HG03439 (cell line): ENCODE results near the gene LCN10.

Experiments used
- ATAC-seq: cut with Tn5 transposase; IDR thresholded peaks from one replicate; pipeline ENCODE4 v1.9.1; 2021; ENCODE audit warnings: mild to moderate bottlenecking, moderate library complexity; ENCODE audit not compliant: unreplicated experiment

The LCN10 gene

DNA sequence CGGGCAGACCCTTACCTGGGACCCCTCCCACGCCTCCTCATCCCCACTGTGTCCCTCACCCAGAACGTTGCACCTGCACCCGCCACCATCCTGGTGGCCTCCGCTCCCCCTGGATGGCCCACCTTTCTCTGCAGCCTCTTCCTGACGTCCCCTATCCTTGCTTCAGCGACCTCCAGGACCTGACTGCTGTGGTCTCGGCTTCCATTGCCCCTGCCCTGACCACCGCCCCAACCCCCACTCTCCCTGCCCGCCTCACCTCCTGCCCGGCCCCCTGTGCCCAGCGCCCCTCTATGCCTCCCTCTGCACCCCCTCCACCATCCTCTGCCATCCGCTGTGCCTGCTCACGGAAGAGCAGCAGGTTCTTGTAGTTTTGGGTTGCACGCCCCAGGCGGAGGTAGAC, 2.2 kb downstream of the LCN10 start:
- no peak for ATAC-seq

DNA sequence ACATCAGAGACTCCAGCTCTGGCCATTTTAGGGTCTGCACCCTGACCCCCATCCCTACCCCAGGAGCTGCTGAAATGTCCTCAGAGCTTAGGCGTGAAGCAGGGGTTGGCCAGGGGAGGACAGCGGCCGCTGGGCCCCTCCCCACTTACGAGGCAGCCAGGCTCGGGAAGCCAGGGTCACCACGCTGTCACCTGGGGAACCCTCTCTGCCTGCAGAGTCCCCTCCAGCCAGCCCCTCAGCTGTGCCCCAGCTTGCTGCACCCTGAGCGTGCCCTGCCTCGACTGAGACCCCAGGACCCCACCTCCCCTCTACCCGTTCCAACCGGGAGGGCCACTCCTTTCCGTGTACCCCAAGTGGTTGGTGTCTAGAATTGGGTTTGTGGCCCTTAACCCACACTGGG, 2.7 kb downstream of the LCN10 start:
- ATAC-seq, result no peak

DNA sequence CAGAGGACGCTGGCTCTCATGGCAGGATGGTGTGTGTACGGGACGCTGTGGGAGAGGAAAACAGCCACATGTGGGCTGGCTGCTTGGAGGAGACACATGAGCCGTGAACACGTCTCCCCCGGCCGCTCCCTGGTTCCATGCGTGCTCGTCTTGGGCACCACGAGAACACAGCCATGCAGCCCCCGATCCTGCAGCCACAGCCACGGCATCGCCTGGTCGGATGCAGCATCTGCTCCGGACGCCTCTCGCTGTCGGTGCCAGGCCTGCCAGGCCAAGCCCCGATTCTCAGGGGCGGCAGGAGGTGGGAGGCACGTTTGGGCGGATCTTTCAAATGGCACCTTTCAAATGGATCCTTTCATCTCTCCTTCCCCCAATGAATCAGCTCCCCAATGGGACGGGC, 3.2 kb downstream of the LCN10 start:
- no peak for ATAC-seq

DNA sequence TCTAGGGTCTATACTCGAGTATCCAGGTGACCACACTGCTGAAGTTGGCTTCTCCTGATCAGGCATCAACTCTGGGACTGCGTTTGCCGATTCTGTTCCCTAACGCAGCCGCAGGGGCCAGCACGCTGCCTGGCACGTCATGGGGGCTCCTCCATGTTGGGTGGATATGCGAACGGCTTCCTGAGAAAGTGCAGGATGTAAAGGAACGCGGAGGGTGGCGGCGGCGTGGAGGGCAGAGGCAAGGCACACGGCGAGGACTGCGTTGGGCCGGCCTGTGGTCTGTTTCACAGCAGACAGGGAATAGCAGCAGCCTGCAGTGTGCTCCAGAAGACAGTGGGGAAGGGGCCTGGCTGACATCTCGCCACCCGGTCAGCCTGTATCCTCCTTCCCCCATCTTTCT, 3.8 kb downstream of the LCN10 start:
- ATAC-seq, result no peak

DNA sequence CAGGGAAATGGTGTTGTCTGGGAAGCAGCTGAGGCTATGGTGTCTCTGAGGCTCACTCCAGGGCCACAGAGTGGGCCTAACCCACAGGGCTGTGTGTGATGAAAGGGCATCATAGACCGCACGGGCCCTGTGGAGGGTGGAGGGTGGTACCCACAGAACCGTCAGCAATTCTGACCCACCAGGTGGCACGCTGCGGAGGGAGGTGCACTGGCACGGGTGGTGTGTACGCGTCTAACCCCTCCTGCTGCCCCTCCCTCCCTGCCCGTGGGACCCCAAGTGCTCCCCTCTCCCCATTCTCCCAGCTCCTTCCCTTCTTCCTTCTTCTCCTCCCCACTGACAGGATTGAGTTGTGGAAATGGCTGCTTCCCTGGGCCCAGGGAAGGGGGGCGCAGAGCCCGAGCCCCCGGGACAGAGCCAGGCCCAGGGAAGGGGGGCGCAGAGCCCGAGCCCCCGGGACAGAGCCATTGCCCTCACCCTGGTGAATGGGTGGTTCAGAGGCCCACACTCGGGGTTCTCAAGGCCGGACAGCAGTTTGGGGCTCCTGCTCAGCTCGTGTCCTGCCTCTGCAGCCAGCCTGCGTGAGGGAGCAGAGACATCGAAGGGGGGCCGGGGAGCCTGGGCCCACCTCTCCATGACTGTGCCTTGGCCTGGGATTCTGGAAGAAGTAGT, 6.8 kb downstream of the LCN10 start:
- ATAC-seq, result no peak

DNA sequence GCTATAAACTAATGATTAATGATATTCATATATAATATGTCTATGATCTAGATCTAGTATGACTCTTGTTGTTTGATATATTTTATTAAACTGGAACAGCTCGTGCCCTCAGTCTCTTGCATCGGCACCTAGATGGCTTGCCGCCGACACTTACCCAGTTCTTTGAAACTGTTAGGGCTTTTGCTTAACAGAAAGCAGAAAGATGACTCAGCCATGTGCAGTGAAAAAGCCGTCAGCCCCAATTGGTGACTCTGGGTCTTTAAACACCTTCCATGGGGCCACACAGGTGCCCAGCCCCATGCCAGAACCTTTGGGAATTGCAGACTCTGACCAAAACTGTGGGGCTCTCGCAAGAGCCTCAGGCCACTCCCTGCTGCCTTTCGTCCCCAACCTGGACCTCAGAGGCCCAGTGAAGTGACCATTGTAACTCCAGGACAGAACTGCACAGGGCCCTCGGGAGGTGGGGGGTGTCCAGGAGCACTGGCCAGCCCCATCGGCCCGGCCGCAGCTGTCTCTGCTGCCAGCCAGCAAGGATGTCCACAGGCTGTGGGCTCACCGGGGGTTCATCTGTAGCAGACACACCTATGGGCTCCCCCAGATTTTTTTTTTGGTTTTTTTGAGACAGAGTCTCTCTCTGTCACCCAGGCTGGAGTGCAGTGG, 7.8 kb downstream of the LCN10 start:
- ATAC-seq, result no peak

DNA sequence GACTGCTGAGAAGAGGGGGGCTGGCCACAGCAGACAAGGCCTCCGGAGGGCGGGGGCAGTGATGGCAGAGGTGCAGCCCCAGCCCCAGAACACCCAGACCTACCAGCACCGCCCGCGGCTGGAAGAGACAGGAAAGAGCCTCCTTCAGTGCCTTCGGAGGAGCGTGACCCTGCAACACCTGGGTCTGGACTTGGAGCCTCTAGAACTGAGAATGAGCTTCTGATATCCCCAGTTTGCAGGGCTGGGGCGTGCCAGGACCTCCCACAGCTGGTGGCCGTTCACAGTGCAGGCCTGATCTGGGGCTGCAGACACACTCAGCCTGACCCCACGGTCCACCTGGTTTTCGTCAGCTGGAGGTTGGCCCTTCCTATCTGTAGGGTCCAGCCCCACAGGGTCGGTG, 9.1 kb downstream of the LCN10 start:
- ATAC-seq, result no peak

DNA sequence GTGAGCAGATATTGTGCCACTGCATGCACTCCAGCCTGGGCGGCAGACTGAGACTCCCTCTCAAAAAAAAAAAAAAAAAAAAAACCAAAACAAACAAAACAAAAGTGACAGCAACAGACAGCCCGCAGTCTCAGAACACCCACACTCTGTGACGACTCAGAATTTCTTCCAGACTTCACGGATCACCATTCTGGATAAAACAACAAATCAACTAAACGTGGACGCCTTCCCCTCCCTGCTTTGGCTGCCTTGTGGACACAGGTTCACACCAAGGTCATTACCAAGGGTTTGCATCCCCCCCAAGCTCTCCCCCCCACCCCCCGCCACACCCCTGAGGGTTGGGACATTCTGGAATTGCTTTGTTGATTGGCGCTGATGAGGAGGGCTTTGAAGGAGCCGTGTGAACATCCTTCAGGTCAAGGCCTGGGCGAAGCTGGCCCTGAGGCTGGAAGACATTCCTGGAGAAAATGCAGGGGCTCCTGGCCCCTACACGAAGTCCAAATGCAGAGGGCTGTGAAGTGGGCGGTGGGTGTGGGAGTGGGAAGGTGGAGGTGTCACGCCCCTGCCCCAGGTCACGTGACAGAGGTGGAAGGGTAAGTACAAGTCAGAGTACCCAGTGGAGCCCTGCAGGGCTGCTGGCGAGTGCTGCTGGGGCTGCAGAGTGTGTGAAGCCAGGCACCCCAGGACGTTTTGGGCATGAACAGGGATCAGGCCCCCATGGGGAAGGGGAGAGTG, 10.1 kb downstream of the LCN10 start:
- ATAC-seq, result no peak

DNA sequence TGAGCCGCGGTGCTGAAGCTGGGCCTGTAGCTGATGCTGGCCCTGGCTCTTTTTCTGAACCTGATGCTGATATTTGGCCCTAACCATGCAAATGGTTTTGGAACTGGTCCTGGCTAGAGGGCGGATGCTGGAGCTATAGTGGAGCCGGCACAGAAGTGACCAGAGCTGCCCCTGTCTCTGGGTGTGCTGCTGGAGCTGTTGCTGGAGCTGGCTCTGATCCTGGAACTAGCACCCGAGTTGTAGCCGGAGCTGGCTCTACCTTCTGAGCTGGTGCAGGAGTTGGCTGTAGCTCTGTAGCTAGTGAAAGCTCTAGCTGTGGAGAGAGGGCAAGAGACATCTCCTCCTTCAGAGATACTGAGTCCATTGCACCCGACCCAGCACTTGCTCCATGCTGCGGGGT, 12.8 kb downstream of the LCN10 start:
- no peak for ATAC-seq

DNA sequence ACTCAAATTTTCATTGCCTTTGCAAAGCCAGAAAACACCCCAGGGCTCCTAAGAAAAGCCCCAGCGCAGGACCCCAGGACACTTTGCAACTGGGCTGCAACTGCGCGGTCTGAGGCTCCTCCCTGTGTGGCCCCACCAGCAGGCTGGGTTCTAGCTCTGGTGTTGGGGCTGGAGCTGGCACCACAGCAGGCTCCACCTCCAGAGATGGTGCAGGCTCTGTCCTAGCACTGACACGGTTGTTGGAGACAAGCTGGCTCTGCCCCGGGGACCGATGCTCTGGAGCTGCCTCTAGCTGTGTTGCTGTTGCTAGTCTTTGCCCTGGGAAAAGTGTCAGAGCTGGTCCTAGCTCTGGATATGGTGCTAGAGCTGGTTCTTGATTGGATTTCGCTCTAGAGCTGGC, 13.6 kb downstream of the LCN10 start:
- no peak for ATAC-seq

DNA sequence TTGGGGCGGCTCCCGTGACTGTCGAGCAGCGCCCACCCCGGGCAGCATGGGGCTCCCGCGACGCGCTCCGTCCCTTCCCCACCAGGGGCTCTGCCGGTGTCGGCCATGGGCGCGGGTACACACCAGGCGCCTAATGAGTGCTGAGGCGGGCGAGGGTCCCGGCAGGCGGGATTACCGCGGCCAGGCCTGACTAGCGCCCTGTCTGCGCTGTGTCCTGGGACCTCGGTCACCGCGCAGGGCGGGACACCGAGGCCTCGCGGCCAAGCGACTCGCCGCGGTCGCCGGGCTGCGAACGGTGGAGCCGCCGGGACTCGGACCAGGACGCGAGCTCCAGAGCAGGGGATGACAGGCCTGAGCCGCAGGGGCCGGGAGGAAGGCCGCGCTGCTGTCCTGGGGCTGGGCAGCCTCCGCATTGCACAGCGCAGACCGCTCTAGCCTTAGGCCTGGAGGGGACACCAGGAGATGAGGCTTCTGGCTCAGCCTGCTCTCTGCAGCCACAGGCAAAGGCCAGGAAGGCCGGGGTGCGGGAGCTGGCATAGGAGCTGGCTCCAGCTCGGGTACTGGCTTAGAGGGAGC, 14.1 kb downstream of the LCN10 start:
- ATAC-seq, result peak; percentile 11

DNA sequence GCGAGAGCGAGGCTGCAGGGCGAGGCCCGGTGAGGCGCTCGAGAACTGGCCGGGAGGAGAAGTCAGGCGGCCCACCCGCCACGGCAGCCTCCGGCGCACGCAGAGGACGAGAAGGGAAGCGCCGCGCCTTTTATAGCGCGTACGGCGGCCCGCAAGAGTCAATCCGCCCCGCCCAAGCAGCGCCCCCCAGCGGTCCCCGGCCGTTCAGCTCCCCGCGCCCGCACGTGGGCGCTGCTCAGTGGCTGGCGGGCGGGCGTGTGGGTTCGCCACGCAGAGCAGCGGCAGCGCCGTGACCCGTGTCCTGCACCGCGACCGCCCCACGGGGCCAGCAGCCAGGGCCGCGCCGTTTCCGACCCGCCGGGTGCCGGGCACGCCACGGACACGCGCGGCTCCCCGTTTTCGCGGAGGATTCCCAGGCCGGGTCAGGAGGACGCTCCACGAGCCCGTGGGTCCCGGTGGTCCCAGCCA, 14.6 kb downstream of the LCN10 start:
- peak; percentile 64 for ATAC-seq

DNA sequence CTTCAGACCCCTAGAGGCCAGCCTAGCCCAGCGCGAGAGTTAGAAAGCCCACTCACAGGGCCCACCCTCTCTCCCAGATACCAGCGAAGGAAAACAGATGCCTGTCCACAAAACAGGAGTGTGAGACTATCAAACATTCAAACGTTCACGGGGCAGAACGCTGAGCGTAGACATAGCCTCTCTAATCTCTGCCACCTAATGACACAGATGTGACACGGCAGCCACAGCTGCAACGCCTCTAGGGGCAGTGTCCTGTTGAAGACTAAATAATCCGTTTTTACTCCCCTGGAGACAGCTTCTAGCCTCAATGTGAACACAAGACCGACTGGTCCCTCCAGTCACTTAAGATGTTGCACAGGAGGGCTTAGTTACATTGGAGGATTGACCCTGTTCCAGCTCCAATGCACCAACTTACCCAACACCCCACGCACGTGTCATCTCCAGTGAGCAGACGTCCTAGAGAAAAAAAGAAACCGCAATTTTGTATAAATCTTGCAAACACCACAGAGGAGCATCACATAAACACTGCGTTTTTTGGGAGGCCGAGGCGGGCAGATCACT, 16.0 kb downstream of the LCN10 start:
- no peak for ATAC-seq

DNA sequence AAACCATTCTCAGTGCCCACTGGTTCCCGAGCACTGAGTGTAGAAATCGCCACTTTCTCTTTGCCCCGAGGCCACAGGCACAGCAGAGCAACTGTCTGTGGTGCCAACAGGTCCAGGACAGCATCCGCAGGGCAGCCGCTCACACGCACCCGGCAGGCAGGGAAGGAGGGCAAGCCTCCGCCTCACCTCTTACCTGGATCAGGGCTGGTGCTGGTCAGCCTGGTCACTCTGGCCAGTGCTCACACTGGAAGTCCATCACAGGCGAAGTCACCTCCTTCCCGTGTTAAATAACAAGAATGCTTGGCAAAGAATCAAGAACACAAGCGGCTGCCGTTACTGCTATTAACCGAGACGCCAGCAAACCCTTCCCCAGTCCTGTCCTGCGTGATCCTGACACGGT, 16.6 kb downstream of the LCN10 start:
- ATAC-seq, result no peak

DNA sequence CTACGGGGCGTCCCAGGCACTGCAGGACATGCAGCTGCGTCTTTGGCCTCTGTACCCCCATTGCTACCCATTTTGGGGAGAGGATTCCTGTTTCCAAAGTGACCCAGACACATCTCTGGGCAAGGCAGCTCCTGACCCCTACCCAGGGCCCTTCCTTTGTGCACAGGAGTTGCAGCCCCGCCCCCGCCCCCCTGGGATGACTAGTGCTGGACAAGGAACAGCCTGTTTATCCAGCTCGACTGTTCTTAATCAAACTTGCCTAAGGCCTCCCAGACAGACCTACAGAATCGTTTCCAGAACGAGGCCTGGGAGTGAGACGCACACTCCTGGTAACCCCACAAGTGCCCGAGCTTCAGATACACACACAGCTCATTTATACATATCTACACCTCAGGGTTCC, 17.1 kb downstream of the LCN10 start:
- no peak for ATAC-seq

DNA sequence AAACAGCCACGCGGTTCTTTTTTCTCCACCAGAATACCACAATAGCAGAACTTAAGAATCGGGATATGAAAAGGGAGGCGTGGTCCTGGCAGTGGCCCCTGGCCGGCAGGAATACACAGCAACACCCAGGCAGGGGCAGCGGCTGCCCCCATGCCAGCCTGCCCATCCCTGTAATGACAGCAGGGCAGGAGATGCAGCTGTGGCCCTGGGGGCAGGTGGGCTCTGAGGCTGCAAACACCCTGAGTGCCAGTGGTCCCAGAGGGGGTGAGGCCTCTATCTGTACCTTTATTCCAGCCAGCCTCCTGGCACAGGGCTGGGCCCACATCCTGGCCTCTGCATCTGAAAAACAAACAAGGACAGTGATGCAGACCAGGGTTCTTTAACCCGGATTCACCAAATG, 18.0 kb downstream of the LCN10 start:
- no peak for ATAC-seq

DNA sequence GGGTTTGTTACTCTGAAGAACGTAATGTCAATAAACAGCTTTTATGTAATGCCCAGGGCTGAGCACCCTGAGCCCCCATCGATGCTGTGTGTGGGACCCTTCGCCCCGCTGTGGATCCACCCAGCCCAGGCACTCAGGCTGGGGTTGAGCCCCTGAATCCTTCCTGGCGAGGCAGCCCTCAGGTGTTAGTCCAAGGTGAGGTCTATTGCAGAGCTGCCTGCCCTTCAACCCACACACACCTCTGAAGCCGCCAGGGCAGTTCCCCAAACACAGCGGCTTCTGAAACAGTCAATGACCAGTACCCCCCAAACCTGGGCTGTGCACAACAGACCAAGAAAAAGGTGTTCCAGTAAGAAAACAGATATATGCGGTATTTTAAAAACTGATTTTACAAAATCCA, 18.8 kb downstream of the LCN10 start:
- ATAC-seq, result no peak

DNA sequence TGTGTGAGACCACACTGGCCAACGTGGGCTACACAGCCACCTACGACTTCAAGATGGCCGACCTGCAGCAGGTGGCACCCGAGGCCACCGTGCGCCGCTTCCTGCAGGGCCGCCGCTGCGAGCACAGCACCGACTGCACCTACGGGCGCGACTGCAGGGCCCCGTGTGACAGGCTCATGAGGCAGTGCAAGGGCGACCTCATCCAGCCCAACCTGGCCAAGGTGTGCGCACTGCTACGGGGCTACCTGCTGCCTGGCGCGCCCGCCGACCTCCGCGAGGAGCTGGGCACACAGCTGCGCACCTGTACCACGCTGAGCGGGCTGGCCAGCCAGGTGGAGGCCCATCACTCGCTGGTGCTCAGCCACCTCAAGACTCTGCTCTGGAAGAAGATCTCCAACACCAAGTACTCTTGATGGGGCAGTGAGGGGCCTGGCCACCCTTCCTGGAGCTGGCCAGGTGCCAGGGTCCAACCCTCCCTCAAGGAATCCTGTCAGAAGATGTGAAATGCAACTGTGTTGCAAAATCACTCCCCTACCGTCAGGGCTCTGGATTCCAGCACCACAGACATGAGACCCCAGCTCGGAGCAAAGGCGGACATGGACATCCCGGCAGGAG, 19.3 kb downstream of the LCN10 start:
- no peak for ATAC-seq

DNA sequence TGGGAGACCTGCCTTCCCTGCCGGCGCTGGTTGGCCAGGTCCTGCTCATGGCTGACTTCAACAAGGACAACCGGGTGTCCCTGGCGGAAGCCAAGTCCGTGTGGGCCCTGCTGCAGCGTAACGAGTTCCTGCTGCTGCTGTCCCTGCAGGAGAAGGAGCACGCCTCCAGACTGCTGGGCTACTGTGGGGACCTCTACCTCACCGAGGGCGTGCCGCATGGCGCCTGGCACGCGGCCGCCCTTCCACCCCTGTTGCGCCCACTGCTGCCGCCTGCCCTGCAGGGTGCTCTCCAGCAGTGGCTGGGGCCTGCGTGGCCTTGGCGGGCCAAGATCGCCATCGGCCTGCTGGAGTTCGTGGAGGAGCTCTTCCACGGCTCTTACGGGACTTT, 19.8 kb downstream of the LCN10 start:
- no peak for ATAC-seq

DNA sequence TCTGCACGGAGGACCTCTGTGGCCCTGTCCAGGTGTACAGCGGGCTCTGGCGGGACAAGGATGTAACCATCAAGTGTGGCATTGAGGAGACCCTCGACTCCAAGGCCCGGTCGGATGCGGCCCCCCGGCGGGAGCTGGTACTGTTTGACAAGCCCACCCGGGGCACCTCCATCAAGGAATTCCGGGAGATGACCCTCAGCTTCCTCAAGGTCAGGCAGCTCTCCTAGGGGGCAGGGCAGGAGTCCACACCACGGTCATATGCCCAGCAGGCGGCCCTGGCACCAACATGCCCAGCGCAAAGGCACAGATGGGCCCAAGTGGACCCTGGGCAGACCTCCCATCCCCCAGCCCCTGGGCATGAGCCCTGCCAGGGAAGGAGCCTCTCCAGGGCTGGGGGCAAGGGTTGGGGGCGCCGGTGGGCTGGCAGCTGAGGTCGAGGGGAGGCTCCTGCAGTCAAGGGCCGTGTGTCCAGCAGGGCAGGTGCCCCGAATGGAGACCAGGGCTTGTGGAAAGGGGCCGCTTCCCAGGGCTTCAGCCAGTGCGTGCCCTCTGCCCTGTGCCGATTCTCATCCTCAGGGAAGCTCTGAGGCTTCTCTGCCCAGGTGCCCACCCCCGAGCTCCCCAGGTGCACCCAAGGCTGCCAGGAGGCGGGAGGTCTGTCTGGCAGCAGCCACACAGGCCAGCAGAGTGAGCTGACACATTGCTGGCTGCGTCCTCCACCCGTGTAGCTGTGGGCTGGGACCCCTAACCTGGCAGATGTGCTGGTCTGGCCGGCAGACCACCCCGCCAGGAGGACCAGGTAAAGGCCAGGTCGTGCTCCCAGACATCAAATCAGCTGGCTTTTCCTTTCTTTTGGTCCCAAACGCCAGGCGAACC, 20.4 kb downstream of the LCN10 start:
- no peak for ATAC-seq
